CD4-positive, alpha-beta T cell (primary cell): ENCODE results near the gene TREML1. TPM values are rescaled to one million over a fixed set of nuclear protein-coding genes. Genes with fewer than 3 reads are reported as not detected.

Experiments
- ATAC-seq: fragments of 200-7000 bp; cut with Tn5 transposase; one replicate; pipeline ENCODE4 v1.10.0; 2022; ENCODE audit warnings: mild to moderate bottlenecking; ENCODE audit not compliant: poor library complexity
- CTCF ChIA-PET: fragments of 350-600 bp; sonication (Branson Sonifier 250); formaldehyde crosslinking; loops from one replicate; lab custom pipeline; 2021; ENCODE audit warnings: antibody characterized with exemption, inconsistent platforms; lab: Charles Lee
- POLR2A ChIA-PET: fragments of 350-600 bp; sonication (Branson Sonifier 250); formaldehyde crosslinking; loops from one replicate; lab custom pipeline; 2021; ENCODE audit warnings: antibody characterized with exemption, inconsistent platforms; lab: Charles Lee
- DNase-seq, 14 experiments: peaks; one replicate each; pipeline ENCODE4 v3.0.0-alpha.2; 2013 to 2020; ENCODE audit warnings: mixed read lengths in 2 of 14
- H3K27ac ChIP-seq, 2 donors: one replicate each; pipeline versions ENCODE4 v1.5.1 to v1.7.0; 2013; ENCODE audit warnings: low read length in 2 of 2, low read depth in 1 of 2, mild to moderate bottlenecking in 1 of 2
- H3K27me3 ChIP-seq, 2 experiments: 1 replicate in 1 of 2; 2 replicates in 1 of 2; pipeline versions ENCODE4 v1.6.1 to v1.7.0; 2013; ENCODE audit warnings: low read length in 2 of 2, control low read depth in 1 of 2, mild to moderate bottlenecking in 1 of 2, moderate library complexity in 1 of 2; ENCODE audit not compliant: insufficient read depth in 2 of 2, control insufficient read depth in 1 of 2
- H3K36me3 ChIP-seq: one replicate; pipeline ENCODE4 v1.6.1; 2013; ENCODE audit warnings: low read length, control low read depth; ENCODE audit not compliant: insufficient read depth
- H3K4me1 ChIP-seq: one replicate; pipeline ENCODE4 v1.6.1; 2013; ENCODE audit warnings: low read length, control low read depth; ENCODE audit not compliant: insufficient read depth
- H3K4me3 ChIP-seq: one replicate; pipeline ENCODE4 v1.5.1; 2013; ENCODE audit warnings: mild to moderate bottlenecking, low read length, moderate library complexity
- H3K9me3 ChIP-seq, 2 experiments: 1 replicate in 1 of 2; 2 replicates in 1 of 2; pipeline versions ENCODE4 v1.6.1 to v1.7.0; 2013; ENCODE audit warnings: low read length in 2 of 2, mild to moderate bottlenecking in 2 of 2, control low read depth in 1 of 2, moderate library complexity in 1 of 2; ENCODE audit not compliant: control insufficient read depth in 1 of 2, insufficient read depth in 1 of 2
- H3K27ac Mint-ChIP-seq: one replicate; pipeline ENCODE4 v1.8.0; 2020; ENCODE audit warnings: mixed read lengths
- H3K27me3 Mint-ChIP-seq: one replicate; pipeline ENCODE4 v1.8.0; 2021; ENCODE audit warnings: mixed read lengths
- H3K36me3 Mint-ChIP-seq: one replicate; pipeline ENCODE4 v1.8.0; 2021; ENCODE audit warnings: low read depth, mixed read lengths
- H3K4me1 Mint-ChIP-seq: one replicate; pipeline ENCODE4 v1.8.0; 2021; ENCODE audit warnings: low read depth, mixed read lengths
- H3K4me3 Mint-ChIP-seq: one replicate; pipeline ENCODE4 v1.8.0; 2020; ENCODE audit warnings: mild to moderate bottlenecking, mixed read lengths
- H3K9me3 Mint-ChIP-seq: one replicate; pipeline ENCODE4 v1.8.0; 2020; ENCODE audit warnings: mixed read lengths
- intact Hi-C, 2 experiments: fragments of 100-400 bp; cut with DNase I in 1 of 2; cut with micrococcal nuclease in 1 of 2; formaldehyde crosslinking; loops; one replicate each; pipeline versions ENCODE4 v1.15.1 to v1.9.0; 2023 to 2025; cut with DNase I, micrococcal nuclease
- total RNA-seq, 174 experiments: library from RNA in 2 of 174; stranded (reverse) in 2 of 174; gene quantifications; one replicate each; pipeline ENCODE4 v1.2.3 and lab custom pipeline; 2021 to 2026
- TF ChIP-seq, protein P1 (sequence below): fragments of 200-600 bp; IDR thresholded peaks from one replicate; pipeline ENCODE4 v1.8.0; 2022; ENCODE audit warnings: antibody characterized with exemption, mild to moderate bottlenecking

Gene TREML1
- total RNA-seq, 2 experiments from 2014 or later, result not detected

DNA sequence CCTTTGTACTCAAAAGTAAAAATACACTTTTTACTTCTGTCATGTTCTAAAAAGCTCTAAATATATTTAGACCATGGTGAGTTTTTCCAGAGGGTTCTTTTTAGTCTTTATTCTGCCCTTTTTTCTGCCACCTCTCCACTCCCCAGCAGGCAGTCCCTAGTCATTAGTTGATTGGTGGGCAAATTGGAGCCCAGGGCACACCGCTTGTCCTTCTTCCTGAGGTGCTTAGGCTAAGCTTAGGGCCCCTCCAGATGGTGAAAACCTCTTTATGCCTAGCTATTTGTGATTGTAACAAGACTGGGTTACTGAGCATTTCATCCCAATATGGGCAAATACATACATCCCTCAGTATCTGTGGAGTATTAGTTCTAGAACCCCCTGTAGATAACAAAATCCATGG lies 6.2 kb downstream of the TREML1 start:
- H3K4me1 ChIP-seq, result peaks cover 3% of the 10 kb centered on the region
- TF ChIP-seq, protein P1, sequence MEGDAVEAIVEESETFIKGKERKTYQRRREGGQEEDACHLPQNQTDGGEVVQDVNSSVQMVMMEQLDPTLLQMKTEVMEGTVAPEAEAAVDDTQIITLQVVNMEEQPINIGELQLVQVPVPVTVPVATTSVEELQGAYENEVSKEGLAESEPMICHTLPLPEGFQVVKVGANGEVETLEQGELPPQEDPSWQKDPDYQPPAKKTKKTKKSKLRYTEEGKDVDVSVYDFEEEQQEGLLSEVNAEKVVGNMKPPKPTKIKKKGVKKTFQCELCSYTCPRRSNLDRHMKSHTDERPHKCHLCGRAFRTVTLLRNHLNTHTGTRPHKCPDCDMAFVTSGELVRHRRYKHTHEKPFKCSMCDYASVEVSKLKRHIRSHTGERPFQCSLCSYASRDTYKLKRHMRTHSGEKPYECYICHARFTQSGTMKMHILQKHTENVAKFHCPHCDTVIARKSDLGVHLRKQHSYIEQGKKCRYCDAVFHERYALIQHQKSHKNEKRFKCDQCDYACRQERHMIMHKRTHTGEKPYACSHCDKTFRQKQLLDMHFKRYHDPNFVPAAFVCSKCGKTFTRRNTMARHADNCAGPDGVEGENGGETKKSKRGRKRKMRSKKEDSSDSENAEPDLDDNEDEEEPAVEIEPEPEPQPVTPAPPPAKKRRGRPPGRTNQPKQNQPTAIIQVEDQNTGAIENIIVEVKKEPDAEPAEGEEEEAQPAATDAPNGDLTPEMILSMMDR, result no peak
- POLR2A ChIA-PET, result interaction anchor here (0.7 kb wide), 1 partner anchor 75 kb away, joined by 3 read pairs; the partner anchor contains the start of gene NFYA

DNA sequence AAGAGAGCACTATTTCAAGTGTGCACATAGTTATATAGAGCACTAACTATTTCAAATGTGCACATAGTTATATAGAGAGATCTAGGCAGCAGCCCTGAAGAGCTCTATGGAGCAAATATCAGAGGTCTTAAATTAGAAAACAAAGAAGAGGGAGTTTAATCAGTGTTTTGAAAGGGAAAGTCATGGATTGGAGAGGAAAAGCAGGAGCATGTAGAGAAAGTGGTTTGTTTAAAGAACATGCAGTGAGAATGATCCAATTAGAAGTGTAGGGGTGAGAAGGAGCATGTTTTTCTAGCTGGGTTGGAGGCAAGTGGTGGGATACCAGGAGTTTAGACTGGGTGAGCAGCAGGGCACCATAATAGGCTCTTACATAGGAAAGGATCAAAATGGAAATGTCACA lies 17.2 kb downstream of the TREML1 start:
- DNase-seq (no peak), ATAC-seq (no peak)
- peaks cover 20% of the 10 kb centered on the region for H3K36me3 ChIP-seq
- H3K27me3 Mint-ChIP-seq, result no peaks in the 10 kb centered on the region
- ChIA-PET CTCF (interaction anchor here (1.1 kb wide), 1 partner anchor 23 kb away, joined by 4 read pairs; no protein-coding TSS in a partner anchor), POLR2A (no interaction called here)
- H3K9me3 ChIP-seq, result no peaks in the 10 kb centered on the region
- H3K4me1 ChIP-seq, result no peaks in the 10 kb centered on the region
- intact Hi-C loops, result no loop called here
- no peak overlapping the region for H3K4me3 Mint-ChIP-seq
- no peak overlapping the region for H3K4me3 ChIP-seq
- H3K9me3 Mint-ChIP-seq, result no peaks in the 10 kb centered on the region
- peaks cover 23% of the 10 kb centered on the region for H3K36me3 Mint-ChIP-seq
- TF ChIP-seq, protein P1, result no peak
- H3K27ac ChIP-seq, result no peak overlapping the region
- H3K27ac Mint-ChIP-seq, result no peak overlapping the region
- no peaks in the 10 kb centered on the region for H3K27me3 ChIP-seq
- H3K4me1 Mint-ChIP-seq, result no peaks in the 10 kb centered on the region

More for the DNA sequence above, 6.2 kb downstream of the TREML1 start:
- peaks cover 11% of the 10 kb centered on the region for H3K4me1 Mint-ChIP-seq
- Histone ChIP-seq H3K9me3 (no peaks in the 10 kb centered on the region), H3K4me3 (no peak overlapping the region), H3K27me3 (no peaks in the 10 kb centered on the region), H3K27ac (no peak overlapping the region), H3K36me3 (no peaks in the 10 kb centered on the region)
- CTCF ChIA-PET, result no interaction called here
- DNase-seq (no peak), ATAC-seq (no peak)
- H3K4me3 Mint-ChIP-seq, result no peak overlapping the region
- intact Hi-C loops, result no loop called here
- H3K9me3 Mint-ChIP-seq, result no peaks in the 10 kb centered on the region
- no peak overlapping the region for H3K27ac Mint-ChIP-seq
- no peaks in the 10 kb centered on the region for H3K27me3 Mint-ChIP-seq
- peaks cover 11% of the 10 kb centered on the region for H3K36me3 Mint-ChIP-seq

DNA sequence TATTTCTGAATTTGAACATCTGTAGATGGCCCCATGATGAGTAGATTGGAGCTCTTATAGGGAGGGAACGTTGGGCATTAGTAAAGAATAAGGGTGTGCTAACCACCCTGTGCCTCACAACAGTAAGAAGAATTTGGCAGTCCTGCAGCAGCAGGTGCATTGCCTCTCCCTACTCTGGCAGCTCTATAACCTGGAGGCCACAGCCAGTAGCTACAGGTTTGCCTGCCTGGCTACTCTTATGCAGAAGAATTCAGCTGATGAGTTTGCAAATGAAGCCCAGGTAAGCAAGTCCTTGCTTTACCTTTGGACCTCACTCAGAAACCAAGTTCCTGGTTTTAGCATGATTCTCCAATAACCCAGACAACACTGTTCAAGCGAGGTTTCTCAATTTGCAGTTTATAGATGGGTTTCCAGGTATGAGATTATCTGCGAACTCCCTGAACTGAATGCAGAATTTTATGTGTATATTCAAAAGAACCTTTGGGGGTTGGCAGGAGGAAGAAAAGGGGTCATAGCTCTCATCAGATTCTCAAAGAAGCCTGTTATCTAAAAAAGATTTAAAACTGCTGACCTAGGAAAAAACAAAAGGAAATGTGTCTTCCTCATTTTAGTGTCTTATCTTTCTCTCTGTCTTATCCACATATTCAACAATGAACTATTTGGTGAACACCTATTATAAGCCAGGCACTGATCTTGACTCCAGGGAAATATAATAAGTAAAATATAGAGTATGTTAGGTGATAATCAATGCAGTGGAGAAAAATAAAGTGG lies 18.9 kb downstream of the TREML1 start:
- Histone ChIP-seq H3K27me3 (no peaks in the 10 kb centered on the region), H3K4me3 (no peak overlapping the region), H3K4me1 (no peaks in the 10 kb centered on the region), H3K36me3 (peaks cover 20% of the 10 kb centered on the region), H3K9me3 (no peaks in the 10 kb centered on the region), H3K27ac (no peak overlapping the region)
- intact Hi-C loops, result no loop called here
- H3K4me1 Mint-ChIP-seq, result no peaks in the 10 kb centered on the region
- H3K27ac Mint-ChIP-seq, result no peak overlapping the region
- no peak overlapping the region for H3K4me3 Mint-ChIP-seq
- no peak for ATAC-seq
- DNase-seq, result no peak
- H3K36me3 Mint-ChIP-seq, result peaks cover 11% of the 10 kb centered on the region
- no peaks in the 10 kb centered on the region for H3K27me3 Mint-ChIP-seq
- TF ChIP-seq, protein P1, result no peak
- ChIA-PET CTCF (no interaction called here), POLR2A (no interaction called here)
- H3K9me3 Mint-ChIP-seq, result no peaks in the 10 kb centered on the region
